ENCODE data around the gene MERTK. TPM values are rescaled to one million over a fixed set of nuclear protein-coding genes. Genes with fewer than 3 reads are reported as not detected.

Gene MERTK
- total RNA-seq, 1 experiment from 2014 or later = 2.5 TPM

GRCh38 chr2:112048236-112048592 is 149.8 kb downstream of the MERTK start:
- ChIA-PET CTCF (interaction anchor here (0.7 kb wide), 2 partner anchors 57 to 144 kb away, joined by 3 read pairs; no protein-coding TSS in a partner anchor), POLR2A (ENCODE audit: unreplicated experiment) (no interaction called here)
- no peaks in the 10 kb centered on the region for H3F3A ChIP-seq (ENCODE audit: low read length, unreplicated experiment)
- no TSS peak for BruUV-seq (replicated peaks)
- no peaks in the 10 kb centered on the region for H3K9me3 ChIP-seq (ENCODE audit: low read length)
- no peaks in the 10 kb centered on the region for H3K79me2 ChIP-seq (ENCODE audit: low read length)
- no peak overlapping the region for H3K4me2 ChIP-seq (ENCODE audit: low read length)
- no peaks in the 10 kb centered on the region for H3K36me3 ChIP-seq (ENCODE audit: low read depth, low read length)
- H3K9ac ChIP-seq (ENCODE audit: low read length) = no peak overlapping the region
- H3K27me3 ChIP-seq (ENCODE audit: low read length) = no peaks in the 10 kb centered on the region
- TF ChIP-seq EZH2 (IDR thresholded peaks at IDR 0.05; ENCODE audit: low read length, unreplicated experiment) = no peak
- TF ChIP-seq EZH2phosphoT487 (IDR thresholded peaks at IDR 0.05; ENCODE audit: borderline replicate concordance, low read length) = no peak
- TF ChIP-seq CTCF (conservative IDR thresholded peaks at IDR 0.05; ENCODE audit: low read depth, low read length) = no peak
- DNase-seq (no peak), ATAC-seq (no peak)
- H3K4me3 ChIP-seq (ENCODE audit: low read length) = no peak overlapping the region
- no peak overlapping the region for H2AFZ ChIP-seq (ENCODE audit: low read length)
- no peak overlapping the region for H3K27ac ChIP-seq (ENCODE audit: low read length)
- intact Hi-C loops (cut with micrococcal nuclease) = loop anchor here (1.0 kb wide), 2 partner anchors 102 to 147 kb away; no protein-coding TSS in a partner anchor
- no peaks in the 10 kb centered on the region for H3K9me2 ChIP-seq (replicated peaks; ENCODE audit: low read length)
- H4K20me1 ChIP-seq (ENCODE audit: low read length) = no peaks in the 10 kb centered on the region
- H3K4me1 ChIP-seq (ENCODE audit: insufficient read depth, low read length) = no peaks in the 10 kb centered on the region

- CTCF ChIA-PET = interaction anchor here (0.8 to 0.9 kb wide), 2 partner anchors 151 to 161 kb away, joined by 3 to 10 read pairs; no protein-coding TSS in a partner anchor
- no peaks in the 10 kb centered on the region for H3K9me3 ChIP-seq (ENCODE audit: low read length)
- H3K4me3 ChIP-seq (ENCODE audit: low read length) = no peak overlapping the region
- no peak overlapping the region for H3K9ac ChIP-seq (ENCODE audit: low read length)
- ATAC-seq = peak; percentile 64
- H2AFZ ChIP-seq (ENCODE audit: low read length) = no peak overlapping the region
- H4K20me1 ChIP-seq (ENCODE audit: low read length) = no peaks in the 10 kb centered on the region
- TF ChIP-seq EZH2 (IDR thresholded peaks at IDR 0.05; ENCODE audit: low read length, unreplicated experiment) (no peak), EZH2phosphoT487 (IDR thresholded peaks at IDR 0.05; ENCODE audit: borderline replicate concordance, low read length) (no peak), CTCF (conservative IDR thresholded peaks at IDR 0.05; ENCODE audit: low read depth, low read length) (peak; percentile 72)
- no peak overlapping the region for H3K27ac ChIP-seq (ENCODE audit: low read length)
- no peaks in the 10 kb centered on the region for H3K36me3 ChIP-seq (ENCODE audit: low read depth, low read length)
- no peaks in the 10 kb centered on the region for H3K79me2 ChIP-seq (ENCODE audit: low read length)
- H3K27me3 ChIP-seq (ENCODE audit: low read length) = no peaks in the 10 kb centered on the region
- no peak overlapping the region for H3K4me2 ChIP-seq (ENCODE audit: low read length)
- intact Hi-C loops (cut with micrococcal nuclease) = loop anchor here (1.0 kb wide), 4 partner anchors 103 to 162 kb away; no protein-coding TSS in a partner anchor
- peaks cover 6% of the 10 kb centered on the region for H3K4me1 ChIP-seq (ENCODE audit: insufficient read depth, low read length)
- no TSS peak for BruUV-seq (replicated peaks)
- H3F3A ChIP-seq (ENCODE audit: low read length, unreplicated experiment) = no peaks in the 10 kb centered on the region
- peak; percentile 86 for DNase-seq
- no peaks in the 10 kb centered on the region for H3K9me2 ChIP-seq (replicated peaks; ENCODE audit: low read length)
- POLR2A ChIA-PET (ENCODE audit: unreplicated experiment) = no interaction called here
Measured at GRCh38 chr2:112048887-112049286, 150.5 kb downstream of the MERTK start.

- Histone ChIP-seq H3K79me2 (ENCODE audit: low read length) (no peaks in the 10 kb centered on the region), H3F3A (ENCODE audit: low read length, unreplicated experiment) (no peaks in the 10 kb centered on the region), H3K4me1 (ENCODE audit: insufficient read depth, low read length) (peaks cover 7% of the 10 kb centered on the region), H3K4me2 (ENCODE audit: low read length) (no peak overlapping the region), H3K9me2 (replicated peaks; ENCODE audit: low read length) (no peaks in the 10 kb centered on the region), H3K9me3 (ENCODE audit: low read length) (no peaks in the 10 kb centered on the region), H3K9ac (ENCODE audit: low read length) (no peak overlapping the region), H2AFZ (ENCODE audit: low read length) (no peak overlapping the region), H3K27me3 (ENCODE audit: low read length) (no peaks in the 10 kb centered on the region), H3K27ac (ENCODE audit: low read length) (no peak overlapping the region), H3K4me3 (ENCODE audit: low read length) (no peak overlapping the region), H3K36me3 (ENCODE audit: low read depth, low read length) (no peaks in the 10 kb centered on the region), H4K20me1 (ENCODE audit: low read length) (no peaks in the 10 kb centered on the region)
- POLR2A ChIA-PET (ENCODE audit: unreplicated experiment) = no interaction called here
- TF ChIP-seq EZH2phosphoT487 (IDR thresholded peaks at IDR 0.05; ENCODE audit: borderline replicate concordance, low read length) (no peak), EZH2 (IDR thresholded peaks at IDR 0.05; ENCODE audit: low read length, unreplicated experiment) (no peak), CTCF (conservative IDR thresholded peaks at IDR 0.05; ENCODE audit: low read depth, low read length) (no peak)
- no peak for ATAC-seq
- CTCF ChIA-PET = no interaction called here
- intact Hi-C loops (cut with micrococcal nuclease) = no loop called here
- DNase-seq = no peak
- no TSS peak for BruUV-seq (replicated peaks)
Measured at GRCh38 chr2:112050316-112050715, 151.9 kb downstream of the MERTK start.
